ENCODE measurements around the gene ZFHX3. TPM values are rescaled to one million over a fixed set of nuclear protein-coding genes. Genes with fewer than 3 reads are reported as not detected.
A peak's percentile ranks its signal among the peaks of the same experiment; 100 is the strongest.

ZFHX3 gene
- total RNA-seq, 1 donor from 2014 or later, result 48.5 TPM

- H3K4me3 Mint-ChIP-seq, result no peak overlapping the region
- DNase-seq (ENCODE audit: extremely low spot score, unreplicated experiment), result no peak
- no peaks in the 10 kb centered on the region for H3K27me3 Mint-ChIP-seq
- H3K9me3 Mint-ChIP-seq, result no peaks in the 10 kb centered on the region
- H3K4me1 Mint-ChIP-seq (ENCODE audit: unreplicated experiment), result peaks cover 3% of the 10 kb centered on the region
- TF ChIP-seq, protein P1, sequence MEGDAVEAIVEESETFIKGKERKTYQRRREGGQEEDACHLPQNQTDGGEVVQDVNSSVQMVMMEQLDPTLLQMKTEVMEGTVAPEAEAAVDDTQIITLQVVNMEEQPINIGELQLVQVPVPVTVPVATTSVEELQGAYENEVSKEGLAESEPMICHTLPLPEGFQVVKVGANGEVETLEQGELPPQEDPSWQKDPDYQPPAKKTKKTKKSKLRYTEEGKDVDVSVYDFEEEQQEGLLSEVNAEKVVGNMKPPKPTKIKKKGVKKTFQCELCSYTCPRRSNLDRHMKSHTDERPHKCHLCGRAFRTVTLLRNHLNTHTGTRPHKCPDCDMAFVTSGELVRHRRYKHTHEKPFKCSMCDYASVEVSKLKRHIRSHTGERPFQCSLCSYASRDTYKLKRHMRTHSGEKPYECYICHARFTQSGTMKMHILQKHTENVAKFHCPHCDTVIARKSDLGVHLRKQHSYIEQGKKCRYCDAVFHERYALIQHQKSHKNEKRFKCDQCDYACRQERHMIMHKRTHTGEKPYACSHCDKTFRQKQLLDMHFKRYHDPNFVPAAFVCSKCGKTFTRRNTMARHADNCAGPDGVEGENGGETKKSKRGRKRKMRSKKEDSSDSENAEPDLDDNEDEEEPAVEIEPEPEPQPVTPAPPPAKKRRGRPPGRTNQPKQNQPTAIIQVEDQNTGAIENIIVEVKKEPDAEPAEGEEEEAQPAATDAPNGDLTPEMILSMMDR (conservative IDR thresholded peaks at IDR 0.05), result no peak
- H3K27ac Mint-ChIP-seq, result no peak overlapping the region
- H3K36me3 Mint-ChIP-seq, result peaks cover 86% of the 10 kb centered on the region
Observed at GRCh38 chr16:72794986-72795385, 252.9 kb downstream of the ZFHX3 start.

GRCh38 chr16:72794319-72794718 is 253.6 kb downstream of the ZFHX3 start:
- no peak for DNase-seq (ENCODE audit: extremely low spot score, unreplicated experiment)
- no peaks in the 10 kb centered on the region for H3K9me3 Mint-ChIP-seq
- TF ChIP-seq, protein P1 (conservative IDR thresholded peaks at IDR 0.05), result no peak
- H3K27ac Mint-ChIP-seq, result no peak overlapping the region
- H3K36me3 Mint-ChIP-seq, result peaks cover 86% of the 10 kb centered on the region
- peaks cover 7% of the 10 kb centered on the region for H3K4me1 Mint-ChIP-seq (ENCODE audit: unreplicated experiment)
- H3K4me3 Mint-ChIP-seq, result no peak overlapping the region
- H3K27me3 Mint-ChIP-seq, result no peaks in the 10 kb centered on the region

- Mint-ChIP-seq H3K4me1 (ENCODE audit: unreplicated experiment) (peaks cover 11% of the 10 kb centered on the region), H3K36me3 (peaks cover 84% of the 10 kb centered on the region), H3K9me3 (no peaks in the 10 kb centered on the region), H3K4me3 (no peak overlapping the region), H3K27ac (no peak overlapping the region), H3K27me3 (no peaks in the 10 kb centered on the region)
- TF ChIP-seq, protein P1 (conservative IDR thresholded peaks at IDR 0.05), result no peak
- no peak for DNase-seq (ENCODE audit: extremely low spot score, unreplicated experiment)
Observed at GRCh38 chr16:72793716-72794115, 254.2 kb downstream of the ZFHX3 start.

DNA sequence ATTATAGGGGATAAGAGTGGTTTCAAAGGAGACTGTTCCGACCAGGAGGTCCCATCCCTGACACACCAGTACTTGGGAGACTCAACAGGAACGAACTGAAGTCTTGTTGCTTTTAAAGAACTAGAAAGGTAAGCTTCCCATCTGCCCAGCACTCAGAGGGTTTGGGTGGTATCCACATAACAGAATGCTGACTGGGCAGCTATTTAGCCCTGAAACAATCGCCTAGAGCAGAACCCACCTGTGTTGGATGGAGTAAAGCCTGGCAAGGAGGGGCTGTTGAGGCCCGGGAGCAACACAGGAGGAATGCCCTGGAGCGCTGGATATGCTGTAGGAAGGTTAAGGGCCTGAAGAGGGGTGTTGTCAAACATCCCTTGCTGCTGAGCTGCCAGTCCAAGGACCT is 254.9 kb downstream of the ZFHX3 start:
- DNase-seq (ENCODE audit: extremely low spot score, unreplicated experiment), result no peak
- Mint-ChIP-seq H3K36me3 (peaks cover 77% of the 10 kb centered on the region), H3K27ac (no peak overlapping the region), H3K9me3 (no peaks in the 10 kb centered on the region), H3K4me1 (ENCODE audit: unreplicated experiment) (peaks cover 15% of the 10 kb centered on the region), H3K27me3 (no peaks in the 10 kb centered on the region), H3K4me3 (no peak overlapping the region)
- TF ChIP-seq, protein P1 (conservative IDR thresholded peaks at IDR 0.05), result no peak

- peaks cover 23% of the 10 kb centered on the region for H3K4me1 Mint-ChIP-seq (ENCODE audit: unreplicated experiment)
- H3K9me3 Mint-ChIP-seq, result no peaks in the 10 kb centered on the region
- no peak overlapping the region for H3K4me3 Mint-ChIP-seq
- DNase-seq (ENCODE audit: extremely low spot score, unreplicated experiment), result no peak
- H3K36me3 Mint-ChIP-seq, result peaks cover 68% of the 10 kb centered on the region
- no peaks in the 10 kb centered on the region for H3K27me3 Mint-ChIP-seq
- peak overlapping the region; percentile 4 for H3K27ac Mint-ChIP-seq
- TF ChIP-seq, protein P1 (conservative IDR thresholded peaks at IDR 0.05), result no peak
Observed at GRCh38 chr16:72791786-72792185, 256.1 kb downstream of the ZFHX3 start.

GRCh38 chr16:72789921-72790320 is 258.0 kb downstream of the ZFHX3 start:
- TF ChIP-seq, protein P1 (conservative IDR thresholded peaks at IDR 0.05), result no peak
- no peak overlapping the region for H3K27ac Mint-ChIP-seq
- H3K36me3 Mint-ChIP-seq, result peaks cover 53% of the 10 kb centered on the region
- DNase-seq (ENCODE audit: extremely low spot score, unreplicated experiment), result no peak
- no peak overlapping the region for H3K4me3 Mint-ChIP-seq
- peaks cover 38% of the 10 kb centered on the region for H3K4me1 Mint-ChIP-seq (ENCODE audit: unreplicated experiment)
- no peaks in the 10 kb centered on the region for H3K9me3 Mint-ChIP-seq
- no peaks in the 10 kb centered on the region for H3K27me3 Mint-ChIP-seq

Measured in type B pancreatic cell (in vitro differentiated cells).